Caco-2 (cell line): Measurements from ENCODE around the gene KARS1. TPM values are rescaled to one million over a fixed set of nuclear protein-coding genes. Genes with fewer than 3 reads are reported as not detected.

Experiments used
- BruUV-seq: library from RNA; stranded (reverse); fragments of 400-500 nt; replicated peaks from 2 replicates; lab custom pipeline; 2021; lab: Mats Ljungman, UMichigan
- CTCF ChIA-PET: fragments of 300-600 bp; sonication (Branson Sonifier 250); formaldehyde crosslinking; loops from one replicate; lab custom pipeline; 2022; ENCODE audit warnings: antibody characterized with exemption; lab: Charles Lee
- POLR2A ChIA-PET: fragments of 300-600 bp; sonication (Branson Sonifier 250); formaldehyde crosslinking; loops from one replicate; lab custom pipeline; 2022; ENCODE audit warnings: antibody characterized with exemption; lab: Charles Lee
- DNase-seq, 2 experiments: peaks; one replicate each; pipeline versions ENCODE4 v3.0.0 to v3.0.0-alpha.2; 2020 to 2022
- H3K27me3 ChIP-seq: replicated peaks from 2 replicates; pipeline ENCODE4 v1.6.0; 2011; ENCODE audit warnings: low read length; ENCODE audit not compliant: control insufficient read depth, insufficient read depth
- H3K36me3 ChIP-seq: 2 replicates; pipeline ENCODE4 v1.5.1; 2011; ENCODE audit warnings: low read length; ENCODE audit not compliant: control insufficient read depth, insufficient read depth
- H3K4me1 ChIP-seq: fragments of 250-450 bp; sonication (Bioruptor Pico); 2 replicates; pipeline ENCODE4 v1.5.1; 2020; ENCODE audit warnings: mild to moderate bottlenecking
- H3K4me3 ChIP-seq: 2 replicates; pipeline ENCODE4 v1.5.1; 2011; ENCODE audit warnings: low read depth, mild to moderate bottlenecking, control low read depth, low read length
- H3K9me3 ChIP-seq: fragments of 250-450 bp; sonication (Bioruptor Pico); 2 replicates; pipeline ENCODE4 v1.5.1; 2020; ENCODE audit warnings: mild to moderate bottlenecking, moderate library complexity
- H3K27ac Mint-ChIP-seq: one replicate; pipeline ENCODE4 v1.8.0; 2022; ENCODE audit warnings: mixed read lengths; ENCODE audit not compliant: unreplicated experiment
- H3K27me3 Mint-ChIP-seq: one replicate; pipeline ENCODE4 v1.8.0; 2022; ENCODE audit warnings: mixed read lengths; ENCODE audit not compliant: insufficient read depth, unreplicated experiment
- H3K36me3 Mint-ChIP-seq: one replicate; pipeline ENCODE4 v1.8.0; 2022; ENCODE audit warnings: mild to moderate bottlenecking, mixed read lengths; ENCODE audit not compliant: insufficient read depth, unreplicated experiment
- H3K4me1 Mint-ChIP-seq: one replicate; pipeline ENCODE4 v1.8.0; 2022; ENCODE audit warnings: low read depth, mixed read lengths; ENCODE audit not compliant: unreplicated experiment
- H3K4me3 Mint-ChIP-seq: one replicate; pipeline ENCODE4 v1.8.0; 2022; ENCODE audit warnings: mild to moderate bottlenecking, moderate library complexity, mixed read lengths; ENCODE audit not compliant: unreplicated experiment
- H3K9me3 Mint-ChIP-seq: one replicate; pipeline ENCODE4 v1.8.0; 2022; ENCODE audit warnings: mixed read lengths; ENCODE audit not compliant: unreplicated experiment
- CTCF ChIP-seq, 2 experiments: fragments of 200-600 bp in 1 of 2; IDR thresholded peaks; 1 replicate in 1 of 2; 2 replicates in 1 of 2; pipeline versions ENCODE4 v1.5.1 to v1.8.0; 2011 to 2022; ENCODE audit warnings: antibody characterized with exemption in 1 of 2, control low read depth in 1 of 2, inconsistent platforms in 1 of 2, low read depth in 1 of 2, low read length in 1 of 2, mild to moderate bottlenecking in 1 of 2, moderate library complexity in 1 of 2; ENCODE audit not compliant: insufficient read depth in 1 of 2, severe bottlenecking in 1 of 2, unreplicated experiment in 1 of 2
- intact Hi-C: fragments of 100-400 bp; cut with micrococcal nuclease; formaldehyde crosslinking; loops from one replicate; pipeline ENCODE4 v1.10.0; 2022; ENCODE audit not compliant: unreplicated experiment
- total RNA-seq: library from RNA; stranded (reverse); gene quantifications from 2 replicates; pipeline ENCODE4 v1.2.3, GENCODE V29; 2022

Gene KARS1
- total RNA-seq, 1 experiment from 2014 or later = 244 TPM

GRCh38 chr16:75622761-75623605, 24.5 kb downstream of the KARS1 start, which contains the start of gene ADAT1:
Gene ADAT1, minus strand, starts transcription at chr16:75623281. Its CDS starts 2,482 bp downstream, at chr16:75620799.
- H3K9me3 Mint-ChIP-seq = peaks cover 10% of the 10 kb centered on the region
- Histone ChIP-seq H3K36me3 (peaks cover 4% of the 10 kb centered on the region; the same call in 1 of the 2 replicates), H3K4me1 (peaks cover 35% of the 10 kb centered on the region), H3K27me3 (no peaks in the 10 kb centered on the region), H3K9me3 (no peaks in the 10 kb centered on the region), H3K4me3 (peak within 1 kb of the TSS; percentile 68)
- POLR2A ChIA-PET = interaction anchor here (0.6 to 1.5 kb wide), 9 partner anchors 10 to 128 kb away, joined by 3 to 14 read pairs (median 4); partner anchors contain the start of genes CHST6, KARS1 and TERF2IP
- peak; percentile 98 for DNase-seq
- no peak for TF ChIP-seq CTCF (IDR thresholded peaks at IDR 0.05; ENCODE audit: insufficient read depth in 1 of 2, low read depth in 1 of 2, low read length in 1 of 2, severe bottlenecking in 1 of 2, unreplicated experiment in 1 of 2)
- CTCF ChIA-PET = interaction anchor here (1.0 to 2.9 kb wide), 2 partner anchors 106 to 141 kb away, joined by 12 to 15 read pairs; no protein-coding TSS in a partner anchor
- intact Hi-C loops = loop anchor here (1.0 to 2.0 kb wide), 5 partner anchors 24 to 158 kb away; partner anchors contain the start of genes GABARAPL2, KARS1, TERF2IP and TMEM170A
- peaks cover 33% of the 10 kb centered on the region for H3K4me1 Mint-ChIP-seq
- TSS peak; percentile 83 for BruUV-seq
- H3K27me3 Mint-ChIP-seq = no peaks in the 10 kb centered on the region
- peaks cover 69% of the 10 kb centered on the region for H3K36me3 Mint-ChIP-seq
- H3K4me3 Mint-ChIP-seq = peak within 1 kb of the TSS; percentile 94
- H3K27ac Mint-ChIP-seq = peak within 1 kb of the TSS; percentile 98

- no TSS peak for BruUV-seq
- H3K27ac Mint-ChIP-seq = no peak overlapping the region
- H3K4me1 ChIP-seq = peaks cover 26% of the 10 kb centered on the region
- H3K4me1 Mint-ChIP-seq = peaks cover 18% of the 10 kb centered on the region
- H3K4me3 ChIP-seq = no peak overlapping the region
- no peaks in the 10 kb centered on the region; the same call in 1 of the 2 replicates for H3K36me3 ChIP-seq
- ChIA-PET POLR2A (interaction anchor here (0.6 to 0.7 kb wide), 3 partner anchors 8 to 71 kb away, joined by 3 to 4 read pairs (median 3); no protein-coding TSS in a partner anchor), CTCF (interaction anchor here (0.6 to 2.9 kb wide), 4 partner anchors 15 to 150 kb away, joined by 3 to 15 read pairs (median 4); no protein-coding TSS in a partner anchor)
- H3K4me3 Mint-ChIP-seq = no peak overlapping the region
- no peaks in the 10 kb centered on the region for H3K9me3 ChIP-seq
- DNase-seq = no peak
- peak; percentile 24 to 26 for TF ChIP-seq CTCF (IDR thresholded peaks at IDR 0.05; ENCODE audit: insufficient read depth in 1 of 2, low read depth in 1 of 2, low read length in 1 of 2, severe bottlenecking in 1 of 2, unreplicated experiment in 1 of 2)
- peaks cover 67% of the 10 kb centered on the region for H3K36me3 Mint-ChIP-seq
- peaks cover 6% of the 10 kb centered on the region for H3K9me3 Mint-ChIP-seq
- intact Hi-C loops = loop anchor here (1.0 kb wide), 1 partner anchor 150 kb away; no protein-coding TSS in a partner anchor
- no peaks in the 10 kb centered on the region for H3K27me3 Mint-ChIP-seq
- H3K27me3 ChIP-seq = no peaks in the 10 kb centered on the region
Measured at GRCh38 chr16:75621170-75621477, 26.3 kb downstream of the KARS1 start.
